Measurements from ENCODE around the gene NOP10. TPM values are rescaled to one million over a fixed set of nuclear protein-coding genes. Genes with fewer than 3 reads are reported as not detected.

NOP10 gene
- total and polyA plus RNA-seq, 2 of the 13 experiments (the other 11 are each of a cell fraction or from before 2014, with no cell fraction given) = 239 to 369 TPM

DNA sequence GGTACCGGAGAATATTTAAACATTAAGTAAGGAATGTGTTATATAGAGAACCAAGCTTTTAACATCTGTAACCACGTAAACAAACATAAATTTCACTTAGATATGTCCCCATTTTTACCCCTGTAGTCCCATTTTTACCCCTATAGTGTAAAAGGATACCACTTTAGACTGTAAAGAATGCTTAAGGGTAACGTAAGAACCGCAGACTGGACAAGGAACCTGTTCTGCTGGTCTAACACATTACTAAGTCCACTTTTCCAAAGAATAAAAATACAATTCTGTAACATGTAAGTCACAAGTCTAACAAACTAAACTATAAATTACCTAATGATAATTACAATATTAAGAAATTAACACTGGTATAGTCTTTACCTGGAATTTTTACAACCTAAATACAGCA, 8.3 kb downstream of the NOP10 start:
- H3K27ac ChIP-seq (ENCODE audit: extremely low read length, insufficient read depth, low read length) = no peak overlapping the region
- 97% methylated on average over 4 of the region's 4 CpGs for WGBS (ENCODE audit: low lambda C conversion rate)
- H3K9me3 ChIP-seq (ENCODE audit: low read length) = no peaks in the 10 kb centered on the region
- ChIA-PET POLR2A (no interaction called here), CTCF (ENCODE audit: low intra/inter-chr PET ratio, low total read pairs) (no interaction called here)
- H4K20me1 ChIP-seq (ENCODE audit: insufficient read depth, low read length) = no peaks in the 10 kb centered on the region
- 0 out of 5 replicates have a peak, but pooled peaks cover 0 to 3% of the 10 kb centered on the region in 2 experiments for H3K36me3 ChIP-seq (replicated peaks in 1 of 2; ENCODE audit: control insufficient read depth in 1 of 2, insufficient read depth in 2 of 2, low read length in 2 of 2)
- no peaks in the 10 kb centered on the region; a peak in 1 of 5 replicates for H3K27me3 ChIP-seq (ENCODE audit: control insufficient read depth in 1 of 2, insufficient read depth in 2 of 2, low read length in 2 of 2)
- H3K9ac ChIP-seq (ENCODE audit: insufficient read depth, low read depth, low read length) = no peak overlapping the region
- no peak overlapping the region for H3K4me2 ChIP-seq (ENCODE audit: low read depth, low read length)
- DNase-seq (ENCODE audit: low spot score) (no peak), ATAC-seq (no peak), FAIRE-seq (no peak)
- TF ChIP-seq ZNF589 (CRISPR knock-in tag; conservative IDR thresholded peaks at IDR 0.05) = no peak
- no peak for TF ChIP-seq KLF11 (CRISPR knock-in tag; IDR thresholded peaks at IDR 0.05)
- TF ChIP-seq ATM (IDR thresholded peaks at IDR 0.05; ENCODE audit: borderline replicate concordance) = no peak
- TF ChIP-seq, protein P1, sequence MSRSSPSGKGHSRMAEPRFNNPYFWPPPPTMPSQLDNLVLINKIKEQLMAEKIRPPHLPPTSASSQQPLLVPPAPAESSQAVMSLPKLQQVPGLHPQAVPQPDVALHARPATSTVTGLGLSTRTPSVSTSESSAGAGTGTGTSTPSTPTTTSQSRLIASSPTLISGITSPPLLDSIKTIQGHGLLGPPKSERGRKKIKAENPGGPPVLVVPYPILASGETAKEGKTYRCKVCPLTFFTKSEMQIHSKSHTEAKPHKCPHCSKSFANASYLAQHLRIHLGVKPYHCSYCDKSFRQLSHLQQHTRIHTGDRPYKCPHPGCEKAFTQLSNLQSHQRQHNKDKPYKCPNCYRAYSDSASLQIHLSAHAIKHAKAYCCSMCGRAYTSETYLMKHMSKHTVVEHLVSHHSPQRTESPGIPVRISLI (CRISPR knock-in tag; IDR thresholded peaks at IDR 0.05; ENCODE audit: borderline replicate concordance) = no peak
- no peak for TF ChIP-seq ZNF224 (CRISPR knock-in tag; IDR thresholded peaks at IDR 0.05)
- TF ChIP-seq ZNF530 (CRISPR knock-in tag; IDR thresholded peaks at IDR 0.05; ENCODE audit: low read depth) = no peak
- no peak for TF ChIP-seq SP1 (IDR thresholded peaks at IDR 0.05)
- TF ChIP-seq SP1 (CRISPR knock-in tag; IDR thresholded peaks at IDR 0.05) = no peak
- TF ChIP-seq, protein P2, sequence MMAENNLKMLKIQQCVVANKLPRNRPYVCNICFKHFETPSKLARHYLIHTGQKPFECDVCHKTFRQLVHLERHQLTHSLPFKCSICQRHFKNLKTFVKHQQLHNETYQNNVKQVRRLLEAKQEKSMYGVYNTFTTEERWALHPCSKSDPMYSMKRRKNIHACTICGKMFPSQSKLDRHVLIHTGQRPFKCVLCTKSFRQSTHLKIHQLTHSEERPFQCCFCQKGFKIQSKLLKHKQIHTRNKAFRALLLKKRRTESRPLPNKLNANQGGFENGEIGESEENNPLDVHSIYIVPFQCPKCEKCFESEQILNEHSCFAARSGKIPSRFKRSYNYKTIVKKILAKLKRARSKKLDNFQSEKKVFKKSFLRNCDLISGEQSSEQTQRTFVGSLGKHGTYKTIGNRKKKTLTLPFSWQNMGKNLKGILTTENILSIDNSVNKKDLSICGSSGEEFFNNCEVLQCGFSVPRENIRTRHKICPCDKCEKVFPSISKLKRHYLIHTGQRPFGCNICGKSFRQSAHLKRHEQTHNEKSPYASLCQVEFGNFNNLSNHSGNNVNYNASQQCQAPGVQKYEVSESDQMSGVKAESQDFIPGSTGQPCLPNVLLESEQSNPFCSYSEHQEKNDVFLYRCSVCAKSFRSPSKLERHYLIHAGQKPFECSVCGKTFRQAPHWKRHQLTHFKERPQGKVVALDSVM (CRISPR knock-in tag; IDR thresholded peaks at IDR 0.05) = no peak
- no peak for TF ChIP-seq EED (CRISPR knock-in tag; IDR thresholded peaks at IDR 0.05)
- TF ChIP-seq HOXA5 (CRISPR knock-in tag; IDR thresholded peaks at IDR 0.05) = no peak
- no peak for TF ChIP-seq KLF16 (CRISPR knock-in tag; IDR thresholded peaks at IDR 0.05)
- no peak for TF ChIP-seq ATF4 (CRISPR knock-in tag; IDR thresholded peaks at IDR 0.05)
- TF ChIP-seq U2AF2 (IDR thresholded peaks at IDR 0.05; ENCODE audit: low read depth, low read length) = no peak
- no peak for TF ChIP-seq RBM39 (IDR thresholded peaks at IDR 0.05; ENCODE audit: low read depth, low read length, poor library complexity, severe bottlenecking)
- TF ChIP-seq ZNF782 (CRISPR knock-in tag; IDR thresholded peaks at IDR 0.05; ENCODE audit: borderline replicate concordance) = no peak
- TF ChIP-seq ZNF746 (CRISPR knock-in tag; IDR thresholded peaks at IDR 0.05) = no peak
- TF ChIP-seq, protein P3, sequence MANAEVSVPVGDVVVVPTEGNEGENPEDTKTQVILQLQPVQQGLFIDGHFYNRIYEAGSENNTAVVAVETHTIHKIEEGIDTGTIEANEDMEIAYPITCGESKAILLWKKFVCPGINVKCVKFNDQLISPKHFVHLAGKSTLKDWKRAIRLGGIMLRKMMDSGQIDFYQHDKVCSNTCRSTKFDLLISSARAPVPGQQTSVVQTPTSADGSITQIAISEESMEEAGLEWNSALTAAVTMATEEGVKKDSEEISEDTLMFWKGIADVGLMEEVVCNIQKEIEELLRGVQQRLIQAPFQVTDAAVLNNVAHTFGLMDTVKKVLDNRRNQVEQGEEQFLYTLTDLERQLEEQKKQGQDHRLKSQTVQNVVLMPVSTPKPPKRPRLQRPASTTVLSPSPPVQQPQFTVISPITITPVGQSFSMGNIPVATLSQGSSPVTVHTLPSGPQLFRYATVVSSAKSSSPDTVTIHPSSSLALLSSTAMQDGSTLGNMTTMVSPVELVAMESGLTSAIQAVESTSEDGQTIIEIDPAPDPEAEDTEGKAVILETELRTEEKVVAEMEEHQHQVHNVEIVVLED (CRISPR knock-in tag; IDR thresholded peaks at IDR 0.05; ENCODE audit: borderline replicate concordance) = no peak
- TF ChIP-seq ZFX (CRISPR knock-in tag; IDR thresholded peaks at IDR 0.05; ENCODE audit: low read depth) = no peak
- H3K4me1 ChIP-seq (ENCODE audit: insufficient read depth, low read length) = peaks cover 36% of the 10 kb centered on the region
- BruUV-seq (replicated peaks) = no TSS peak
- no peak overlapping the region for H3K4me3 ChIP-seq (replicated peaks in 1 of 3; ENCODE audit: insufficient read depth in 1 of 3, low read depth in 2 of 3, low read length in 3 of 3)
- no peaks in the 10 kb centered on the region for H3K79me2 ChIP-seq (ENCODE audit: insufficient read depth, low read length)
- H2AFZ ChIP-seq (ENCODE audit: low read length) = no peak overlapping the region
- intact Hi-C loops (cut with micrococcal nuclease; ENCODE audit: unreplicated experiment) = no loop called here
- in situ Hi-C loops (cut with HindIII; ENCODE audit: extremely low pct_ligation_motif_present, low pct_unique_long_range_greater_than_20kb) = no loop called here
